NB4 (cell line): Measurements from ENCODE around the gene ARHGAP33.
"Not testable (repeated sequence)": the region's sequence is repeated elsewhere in the genome, so short reads cannot be mapped to it uniquely, and the experiment has no call there.

Experiments
- POLR2A ChIP-seq: IDR thresholded peaks from 2 replicates; pipeline ENCODE4 v1.6.1; 2011; ENCODE audit warnings: mild to moderate bottlenecking; ENCODE audit not compliant: insufficient read length; ENCODE audit errors: extremely low read depth
- TF ChIP-seq, protein P1 (sequence below): IDR thresholded peaks from one replicate; pipeline ENCODE4 v1.5.1; 2012; ENCODE audit warnings: low read depth, low read length
- TF ChIP-seq, protein P2 (sequence below): IDR thresholded peaks from 2 replicates; pipeline ENCODE4 v1.6.1; 2011; ENCODE audit warnings: low read depth, low read length

- TF ChIP-seq, protein P1, sequence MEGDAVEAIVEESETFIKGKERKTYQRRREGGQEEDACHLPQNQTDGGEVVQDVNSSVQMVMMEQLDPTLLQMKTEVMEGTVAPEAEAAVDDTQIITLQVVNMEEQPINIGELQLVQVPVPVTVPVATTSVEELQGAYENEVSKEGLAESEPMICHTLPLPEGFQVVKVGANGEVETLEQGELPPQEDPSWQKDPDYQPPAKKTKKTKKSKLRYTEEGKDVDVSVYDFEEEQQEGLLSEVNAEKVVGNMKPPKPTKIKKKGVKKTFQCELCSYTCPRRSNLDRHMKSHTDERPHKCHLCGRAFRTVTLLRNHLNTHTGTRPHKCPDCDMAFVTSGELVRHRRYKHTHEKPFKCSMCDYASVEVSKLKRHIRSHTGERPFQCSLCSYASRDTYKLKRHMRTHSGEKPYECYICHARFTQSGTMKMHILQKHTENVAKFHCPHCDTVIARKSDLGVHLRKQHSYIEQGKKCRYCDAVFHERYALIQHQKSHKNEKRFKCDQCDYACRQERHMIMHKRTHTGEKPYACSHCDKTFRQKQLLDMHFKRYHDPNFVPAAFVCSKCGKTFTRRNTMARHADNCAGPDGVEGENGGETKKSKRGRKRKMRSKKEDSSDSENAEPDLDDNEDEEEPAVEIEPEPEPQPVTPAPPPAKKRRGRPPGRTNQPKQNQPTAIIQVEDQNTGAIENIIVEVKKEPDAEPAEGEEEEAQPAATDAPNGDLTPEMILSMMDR = not testable (repeated sequence)
- TF ChIP-seq POLR2A = not testable (repeated sequence)
- TF ChIP-seq, protein P2, sequence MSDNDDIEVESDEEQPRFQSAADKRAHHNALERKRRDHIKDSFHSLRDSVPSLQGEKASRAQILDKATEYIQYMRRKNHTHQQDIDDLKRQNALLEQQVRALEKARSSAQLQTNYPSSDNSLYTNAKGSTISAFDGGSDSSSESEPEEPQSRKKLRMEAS = not testable (repeated sequence)
Measured at GRCh38 chr19:35836096-35836495, 60.7 kb downstream of the ARHGAP33 start.
